Skeletal muscle tissue (tissue), 4 donors: ENCODE results near the gene PDLIM7. TPM values are rescaled to one million over a fixed set of nuclear protein-coding genes. Genes with fewer than 3 reads are reported as not detected.

Experiments used
- H3K27ac ChIP-seq: one replicate; pipeline ENCODE4 v1.7.0; 2013; ENCODE audit warnings: mild to moderate bottlenecking, low read depth, low read length, inconsistent platforms
- H3K27me3 ChIP-seq, 3 donors: one replicate each; pipeline ENCODE4 v1.7.0; 2013; ENCODE audit warnings: low read length in 3 of 3; ENCODE audit not compliant: control insufficient read depth in 3 of 3, insufficient read depth in 3 of 3
- H3K36me3 ChIP-seq, 3 donors: one replicate each; pipeline ENCODE4 v1.7.0; 2013; ENCODE audit warnings: low read length in 3 of 3; ENCODE audit not compliant: control insufficient read depth in 3 of 3, insufficient read depth in 3 of 3
- H3K4me1 ChIP-seq, 3 donors: one replicate each; pipeline ENCODE4 v1.7.0; 2013; ENCODE audit warnings: low read length in 3 of 3, mild to moderate bottlenecking in 3 of 3; ENCODE audit not compliant: control insufficient read depth in 3 of 3, insufficient read depth in 3 of 3
- H3K4me3 ChIP-seq, 3 donors: one replicate each; pipeline ENCODE4 v1.7.0; 2013; ENCODE audit warnings: low read length in 3 of 3
- H3K9ac ChIP-seq, 3 donors: one replicate each; pipeline ENCODE4 v1.7.0; 2013; ENCODE audit warnings: low read length in 3 of 3, mild to moderate bottlenecking in 3 of 3, moderate library complexity in 2 of 3, low read depth in 1 of 3
- H3K9me3 ChIP-seq, 3 donors: one replicate each; pipeline ENCODE4 v1.7.0; 2013; ENCODE audit warnings: low read length in 3 of 3; ENCODE audit not compliant: control insufficient read depth in 3 of 3
- total RNA-seq: library from RNA; depleted of rRNA; stranded (reverse); fragments of >200 nt; gene quantifications from one replicate; pipeline ENCODE4 v1.2.3, GENCODE V29; 2014
- donor health status: Osteomylitis.

The PDLIM7 gene
- total RNA-seq, 1 donor from 2014 or later, result 44.9 TPM

DNA sequence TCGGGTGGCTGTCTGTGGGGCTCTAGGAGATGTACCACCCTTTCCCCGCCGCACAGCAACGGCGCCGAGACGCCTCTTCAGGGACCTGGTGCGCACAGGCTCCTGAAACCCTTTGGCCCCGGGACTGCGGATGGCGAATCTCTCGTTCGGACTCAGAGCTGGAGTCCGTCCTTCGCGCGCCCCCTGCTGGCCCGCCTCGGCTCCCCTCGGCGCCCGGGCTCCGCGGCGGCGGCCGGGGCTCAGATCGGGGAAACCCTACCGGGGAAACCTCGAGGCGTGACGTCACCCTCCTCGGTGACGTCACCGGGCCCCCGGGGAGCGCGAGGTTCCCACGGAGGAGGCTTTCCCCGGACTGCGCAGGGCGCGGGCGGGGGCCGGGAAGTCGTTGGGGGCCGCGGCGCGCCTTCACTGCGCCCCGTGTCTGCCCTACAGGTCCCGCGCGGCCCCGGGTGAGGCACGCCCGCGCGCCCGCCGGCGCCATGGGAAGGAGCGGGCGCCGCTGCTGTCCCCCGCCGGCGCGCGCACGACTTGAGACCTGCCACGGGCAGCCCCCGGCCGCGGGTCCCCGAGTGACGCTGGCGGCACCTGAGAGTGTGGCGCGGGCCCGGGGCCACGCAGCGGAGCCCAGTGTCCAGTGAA is 42.9 kb downstream of the PDLIM7 start:
- H3K9ac ChIP-seq, result peak overlapping the region; percentile 20 to 70 (median 59)
- H3K36me3 ChIP-seq, result peaks cover 0 to 6% (median 2%) of the 10 kb centered on the region in 3 donors
- H3K4me3 ChIP-seq, result peak overlapping the region; percentile 59 to 81 (median 61)
- no peak overlapping the region for H3K27ac ChIP-seq
- peaks cover 24 to 32% (median 25%) of the 10 kb centered on the region in 3 donors for H3K4me1 ChIP-seq
- no peaks in the 10 kb centered on the region for H3K9me3 ChIP-seq
- peaks cover 0 to 38% (median 30%) of the 10 kb centered on the region in 3 donors for H3K27me3 ChIP-seq

DNA sequence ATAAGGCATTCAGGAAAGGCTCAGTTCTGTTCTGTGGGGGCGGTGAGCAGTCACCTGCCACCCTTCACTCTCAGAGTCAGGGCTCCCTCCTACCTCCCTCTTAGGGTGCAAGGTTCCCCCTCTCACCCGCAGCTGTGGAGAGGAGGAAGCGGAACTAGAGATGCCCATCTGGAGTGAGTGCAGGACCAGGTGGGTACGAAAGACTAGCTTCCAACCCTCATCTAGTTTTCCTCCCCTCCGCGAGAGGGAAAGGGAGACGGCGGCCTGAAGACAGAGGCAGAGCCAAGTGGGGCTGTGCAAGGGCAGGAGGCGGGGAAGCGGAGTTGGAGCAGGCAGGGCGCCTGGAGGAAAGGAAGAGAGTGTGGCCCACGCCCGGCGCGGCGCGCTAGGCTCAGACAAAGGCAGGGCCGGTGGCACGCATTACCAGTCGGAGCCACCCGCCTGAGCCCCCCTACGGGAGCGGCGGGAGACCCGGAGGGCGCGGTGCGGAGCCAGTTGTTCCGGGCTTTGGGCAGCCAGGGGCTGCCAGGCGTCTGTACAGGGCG is 43.5 kb downstream of the PDLIM7 start:
- H3K9me3 ChIP-seq, result no peaks in the 10 kb centered on the region
- peaks cover 24 to 32% (median 25%) of the 10 kb centered on the region in 3 donors for H3K4me1 ChIP-seq
- no peak overlapping the region for H3K27ac ChIP-seq
- peaks cover 0 to 38% (median 34%) of the 10 kb centered on the region in 3 donors for H3K27me3 ChIP-seq
- H3K36me3 ChIP-seq, result peaks cover 0 to 5% (median 1%) of the 10 kb centered on the region in 3 donors
- H3K4me3 ChIP-seq, result peak overlapping the region; percentile 49 to 61 (median 59)
- peak overlapping the region in 2 of 3 donors; percentile 53 to 64 for H3K9ac ChIP-seq

GRCh38 chr5:177452688-177453638 is 44.4 kb downstream of the PDLIM7 start:
- Histone ChIP-seq H3K27ac (no peak overlapping the region), H3K36me3 (no peaks in the 10 kb centered on the region), H3K4me3 (no peak overlapping the region), H3K27me3 (peaks cover 0 to 45% (median 34%) of the 10 kb centered on the region in 3 donors), H3K4me1 (peaks cover 25 to 40% (median 28%) of the 10 kb centered on the region in 3 donors), H3K9me3 (no peaks in the 10 kb centered on the region), H3K9ac (peak overlapping the region in 1 of 3 donors; percentile 8)

DNA sequence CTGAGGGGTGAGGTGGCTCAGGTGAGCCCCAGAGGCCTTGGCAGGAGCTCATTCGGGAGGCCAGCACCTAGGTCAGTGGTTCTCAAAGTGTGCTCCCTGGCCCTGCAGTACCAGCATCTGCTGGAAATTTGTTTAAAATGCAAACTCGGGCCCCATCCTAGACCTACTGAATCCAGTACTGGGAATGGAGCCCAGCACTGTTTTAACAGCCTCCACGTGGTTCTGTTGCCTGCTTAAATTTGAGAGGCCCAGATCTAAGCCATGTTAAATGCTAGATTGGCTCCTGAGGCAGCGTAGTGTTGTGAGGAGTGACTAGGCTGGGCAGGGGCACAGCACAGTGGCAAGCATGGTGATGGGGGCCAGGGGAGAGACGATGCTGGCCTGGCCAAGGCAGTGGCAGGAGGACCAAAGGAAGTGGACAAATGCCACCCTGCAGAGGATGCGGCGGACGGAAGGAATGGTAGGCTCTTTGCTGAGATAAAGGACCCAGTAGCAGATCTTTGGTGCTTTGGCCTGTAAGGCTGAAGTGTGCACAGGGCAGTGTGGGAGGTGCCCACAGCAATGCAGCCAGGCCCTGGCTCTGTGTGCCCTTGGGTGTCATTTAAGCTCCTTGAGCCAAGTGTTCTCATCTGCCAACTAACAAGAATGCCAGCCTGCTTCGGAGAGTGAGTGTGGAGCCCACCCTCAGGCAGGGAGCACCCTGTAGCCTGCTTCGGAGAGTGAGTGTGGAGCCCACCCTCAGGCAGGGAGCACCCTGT is 46.6 kb downstream of the PDLIM7 start:
- Histone ChIP-seq H3K4me1 (peaks cover 27 to 40% (median 31%) of the 10 kb centered on the region in 3 donors), H3K36me3 (no peaks in the 10 kb centered on the region), H3K4me3 (no peak overlapping the region), H3K27me3 (peaks cover 4 to 48% (median 43%) of the 10 kb centered on the region in 3 donors), H3K27ac (no peak overlapping the region), H3K9me3 (no peaks in the 10 kb centered on the region), H3K9ac (no peak overlapping the region)

- Histone ChIP-seq H3K4me1 (peaks cover 22 to 30% (median 25%) of the 10 kb centered on the region in 3 donors), H3K9me3 (no peaks in the 10 kb centered on the region), H3K4me3 (no peak overlapping the region), H3K27ac (no peak overlapping the region), H3K27me3 (peaks cover 4 to 48% (median 43%) of the 10 kb centered on the region in 3 donors), H3K36me3 (no peaks in the 10 kb centered on the region), H3K9ac (no peak overlapping the region)
These were observed 48.0 kb downstream of the PDLIM7 start for GRCh38 chr5:177449140-177450061.

GRCh38 chr5:177448244-177448950 is 49.0 kb downstream of the PDLIM7 start:
- Histone ChIP-seq H3K9me3 (no peaks in the 10 kb centered on the region), H3K9ac (no peak overlapping the region), H3K4me1 (peaks cover 14 to 23% (median 18%) of the 10 kb centered on the region in 3 donors), H3K4me3 (no peak overlapping the region), H3K27me3 (peaks cover 4 to 43% (median 42%) of the 10 kb centered on the region in 3 donors), H3K36me3 (no peaks in the 10 kb centered on the region), H3K27ac (no peak overlapping the region)

- H3K4me1 ChIP-seq, result peaks cover 14 to 23% (median 16%) of the 10 kb centered on the region in 3 donors
- peak overlapping the region in 1 of 3 donors; percentile 68 for H3K9ac ChIP-seq
- peak overlapping the region in 1 of 3 donors; percentile 41 for H3K4me3 ChIP-seq
- no peaks in the 10 kb centered on the region for H3K9me3 ChIP-seq
- no peaks in the 10 kb centered on the region for H3K36me3 ChIP-seq
- no peak overlapping the region for H3K27ac ChIP-seq
- peaks cover 4 to 40% (median 36%) of the 10 kb centered on the region in 3 donors for H3K27me3 ChIP-seq
These were observed 49.7 kb downstream of the PDLIM7 start for GRCh38 chr5:177447611-177448243.

DNA sequence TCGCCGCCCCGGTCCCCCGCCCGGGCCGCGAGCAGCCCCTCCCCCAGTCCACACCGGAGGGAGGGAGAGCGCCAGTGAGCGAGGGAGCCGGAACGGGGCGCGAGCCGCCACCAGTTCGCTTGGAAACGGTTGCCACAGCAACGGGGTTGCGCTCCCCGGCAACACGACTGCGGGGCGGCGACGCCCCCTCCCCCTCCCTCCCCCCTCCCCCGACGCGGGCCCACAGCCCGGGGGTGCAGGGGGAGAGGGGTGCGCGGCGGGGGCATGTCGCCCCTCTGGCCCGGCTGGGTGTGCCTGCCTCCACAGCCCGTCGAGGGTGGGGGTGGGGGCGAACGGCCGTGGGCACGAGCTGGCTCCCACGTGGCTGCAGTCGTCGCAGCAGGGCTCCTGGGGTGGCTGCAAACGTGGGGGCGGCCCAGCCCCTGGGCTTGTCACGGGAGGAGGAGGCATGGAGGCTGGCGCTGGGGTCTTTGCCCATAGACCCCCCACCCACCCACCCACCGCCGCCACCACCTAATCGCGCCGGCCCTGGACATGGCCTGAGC is 50.3 kb downstream of the PDLIM7 start:
- no peaks in the 10 kb centered on the region for H3K9me3 ChIP-seq
- H3K9ac ChIP-seq, result peak overlapping the region in 1 of 3 donors; percentile 79
- H3K27ac ChIP-seq, result no peak overlapping the region
- peaks cover 4 to 34% (median 31%) of the 10 kb centered on the region in 3 donors for H3K27me3 ChIP-seq
- peaks cover 0 to under 1% (median 0%) of the 10 kb centered on the region in 3 donors for H3K36me3 ChIP-seq
- H3K4me3 ChIP-seq, result peak overlapping the region in 2 of 3 donors; percentile 71 to 78
- peaks cover 14 to 23% (median 16%) of the 10 kb centered on the region in 3 donors for H3K4me1 ChIP-seq
